DND-41 (cell line): ENCODE results near the gene DEPDC7.

Experiments used
- ATAC-seq: fragments of 200-7000 bp; cut with Tn5 transposase; 3 replicates; pipeline ENCODE4 v1.9.1; 2021; ENCODE audit warnings: low read depth; ENCODE audit not compliant: insufficient read depth
- DNase-seq: peaks from one replicate; pipeline ENCODE4 v3.0.0-alpha.2; 2020
- H2AFZ ChIP-seq: 2 replicates; pipeline ENCODE4 v1.6.0; 2012; ENCODE audit warnings: low read depth, low read length
- H3K27ac ChIP-seq: 2 replicates; pipeline ENCODE4 v1.5.1; 2012; ENCODE audit warnings: low read length, inconsistent platforms
- H3K27me3 ChIP-seq: fragments of 200-600 bp; sonication (generic); 2 replicates; pipeline ENCODE4 v1.6.0; 2012; ENCODE audit warnings: low read length, mild to moderate bottlenecking, inconsistent platforms; ENCODE audit not compliant: insufficient read depth, poor library complexity
- H3K36me3 ChIP-seq: 2 replicates; pipeline ENCODE4 v1.5.1; 2012; ENCODE audit warnings: low read length, inconsistent platforms; ENCODE audit not compliant: insufficient read depth
- H3K4me1 ChIP-seq: 2 replicates; pipeline ENCODE4 v1.5.1; 2012; ENCODE audit warnings: mild to moderate bottlenecking, low read length; ENCODE audit not compliant: insufficient read depth
- H3K4me2 ChIP-seq: 2 replicates; pipeline ENCODE4 v1.6.0; 2012; ENCODE audit warnings: mild to moderate bottlenecking, moderate library complexity, low read length, inconsistent platforms; ENCODE audit not compliant: insufficient read depth
- H3K4me3 ChIP-seq, 2 experiments: fragments of 200-600 bp in 1 of 2; shearing (Covaris generic) in 1 of 2; 2 replicates each; pipeline ENCODE4 v1.5.1; 2012 to 2016; ENCODE audit warnings: inconsistent platforms in 2 of 2, low read length in 2 of 2, mild to moderate bottlenecking in 2 of 2, low read depth in 1 of 2, moderate library complexity in 1 of 2
- H3K79me2 ChIP-seq: 2 replicates; pipeline ENCODE4 v1.6.0; 2012; ENCODE audit warnings: low read length, inconsistent platforms; ENCODE audit not compliant: insufficient read depth
- H3K9ac ChIP-seq: 2 replicates; pipeline ENCODE4 v1.6.0; 2012; ENCODE audit warnings: low read depth, mild to moderate bottlenecking, inconsistent platforms, low read length, moderate library complexity
- H3K9me3 ChIP-seq: 2 replicates; pipeline ENCODE4 v1.5.1; 2012; ENCODE audit warnings: low read length, moderate library complexity, mild to moderate bottlenecking, inconsistent platforms; ENCODE audit not compliant: insufficient read depth, severe bottlenecking
- H4K20me1 ChIP-seq: 2 replicates; pipeline ENCODE4 v1.6.0; 2012; ENCODE audit warnings: low read length; ENCODE audit not compliant: insufficient read depth
- EZH2 ChIP-seq: IDR thresholded peaks from 3 replicates; pipeline ENCODE4 v1.6.1; 2012; ENCODE audit warnings: borderline replicate concordance, low read depth, mild to moderate bottlenecking, moderate library complexity, low read length, inconsistent platforms; ENCODE audit not compliant: severe bottlenecking
- TF ChIP-seq, protein P1 (sequence below): IDR thresholded peaks from 2 replicates; pipeline ENCODE4 v1.5.1; 2012; ENCODE audit warnings: borderline replicate concordance, low read length, moderate library complexity, mild to moderate bottlenecking; ENCODE audit not compliant: poor library complexity, severe bottlenecking; ENCODE audit errors: extremely low read depth

DEPDC7 gene

GRCh38 chr11:33052231-33052630, 36.6 kb downstream of the DEPDC7 start:
- Histone ChIP-seq H3K4me2 (no peak overlapping the region), H4K20me1 (no peaks in the 10 kb centered on the region), H3K4me3 (no peak overlapping the region), H3K79me2 (no peaks in the 10 kb centered on the region), H3K36me3 (peaks cover 24% of the 10 kb centered on the region), H3K27me3 (no peaks in the 10 kb centered on the region), H2AFZ (no peak overlapping the region), H3K4me1 (no peaks in the 10 kb centered on the region), H3K27ac (no peak overlapping the region), H3K9me3 (no peaks in the 10 kb centered on the region), H3K9ac (no peak overlapping the region)
- TF ChIP-seq, protein P1, sequence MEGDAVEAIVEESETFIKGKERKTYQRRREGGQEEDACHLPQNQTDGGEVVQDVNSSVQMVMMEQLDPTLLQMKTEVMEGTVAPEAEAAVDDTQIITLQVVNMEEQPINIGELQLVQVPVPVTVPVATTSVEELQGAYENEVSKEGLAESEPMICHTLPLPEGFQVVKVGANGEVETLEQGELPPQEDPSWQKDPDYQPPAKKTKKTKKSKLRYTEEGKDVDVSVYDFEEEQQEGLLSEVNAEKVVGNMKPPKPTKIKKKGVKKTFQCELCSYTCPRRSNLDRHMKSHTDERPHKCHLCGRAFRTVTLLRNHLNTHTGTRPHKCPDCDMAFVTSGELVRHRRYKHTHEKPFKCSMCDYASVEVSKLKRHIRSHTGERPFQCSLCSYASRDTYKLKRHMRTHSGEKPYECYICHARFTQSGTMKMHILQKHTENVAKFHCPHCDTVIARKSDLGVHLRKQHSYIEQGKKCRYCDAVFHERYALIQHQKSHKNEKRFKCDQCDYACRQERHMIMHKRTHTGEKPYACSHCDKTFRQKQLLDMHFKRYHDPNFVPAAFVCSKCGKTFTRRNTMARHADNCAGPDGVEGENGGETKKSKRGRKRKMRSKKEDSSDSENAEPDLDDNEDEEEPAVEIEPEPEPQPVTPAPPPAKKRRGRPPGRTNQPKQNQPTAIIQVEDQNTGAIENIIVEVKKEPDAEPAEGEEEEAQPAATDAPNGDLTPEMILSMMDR = no peak
- TF ChIP-seq EZH2 = no peak
- ATAC-seq = no peak
- DNase-seq = no peak

DNA sequence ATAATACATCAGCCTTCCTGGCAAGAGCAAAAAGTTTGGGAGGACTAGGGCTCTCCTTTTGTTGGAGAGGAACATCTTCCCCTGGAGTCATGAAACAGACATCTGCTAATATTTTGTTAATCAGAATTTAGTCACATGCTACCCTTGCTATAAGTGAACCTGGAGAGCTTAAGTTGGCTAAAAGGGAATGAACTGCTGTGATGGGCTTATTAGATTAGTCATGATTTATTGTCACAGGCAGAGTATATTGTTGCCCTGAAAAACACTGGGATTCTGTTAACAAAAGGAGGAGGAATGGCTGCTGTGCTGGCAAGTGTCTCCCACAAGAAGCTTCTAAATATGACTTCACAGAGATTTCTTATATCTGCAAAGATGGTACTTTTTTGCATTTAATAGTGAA, 39.7 kb downstream of the DEPDC7 start:
- Histone ChIP-seq H3K4me3 (no peak overlapping the region), H3K27me3 (no peaks in the 10 kb centered on the region), H3K4me1 (no peaks in the 10 kb centered on the region), H2AFZ (no peak overlapping the region), H3K27ac (no peak overlapping the region), H3K4me2 (no peak overlapping the region), H4K20me1 (no peaks in the 10 kb centered on the region), H3K9ac (no peak overlapping the region), H3K36me3 (peaks cover 44% of the 10 kb centered on the region), H3K9me3 (no peaks in the 10 kb centered on the region), H3K79me2 (no peaks in the 10 kb centered on the region)
- TF ChIP-seq, protein P1 = no peak
- no peak for TF ChIP-seq EZH2
- no peak for ATAC-seq
- no peak for DNase-seq

DNA sequence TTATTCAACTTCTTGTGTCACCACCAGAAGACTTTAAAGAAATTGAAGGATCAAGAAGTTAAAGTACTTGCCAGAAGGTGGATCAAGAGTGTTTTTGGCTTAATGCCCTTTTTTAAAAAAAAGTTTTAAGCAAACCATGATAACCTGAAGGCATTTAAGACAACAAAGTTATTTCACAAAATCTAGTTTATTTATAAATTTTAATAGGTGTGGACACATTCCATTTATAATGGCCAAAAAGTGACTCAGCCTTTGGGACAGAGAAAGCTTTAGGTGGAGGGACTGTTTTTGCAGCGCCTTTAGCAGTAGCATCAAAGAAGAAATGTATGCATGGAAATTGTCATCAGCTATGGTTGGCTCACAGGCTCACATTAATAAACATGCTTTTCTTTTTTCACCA, 41.6 kb downstream of the DEPDC7 start:
- Histone ChIP-seq H3K27ac (no peak overlapping the region), H3K4me2 (no peak overlapping the region), H3K27me3 (no peaks in the 10 kb centered on the region), H3K36me3 (peaks cover 59% of the 10 kb centered on the region), H4K20me1 (no peaks in the 10 kb centered on the region), H3K4me1 (no peaks in the 10 kb centered on the region), H2AFZ (no peak overlapping the region), H3K4me3 (no peak overlapping the region), H3K9me3 (no peaks in the 10 kb centered on the region), H3K9ac (no peak overlapping the region), H3K79me2 (no peaks in the 10 kb centered on the region)
- no peak for DNase-seq
- no peak for TF ChIP-seq EZH2
- TF ChIP-seq, protein P1 = no peak
- no peak for ATAC-seq
